WTC11 (cell line): Measurements from ENCODE around the gene PCIF1. TPM values are rescaled to one million over a fixed set of nuclear protein-coding genes. Genes with fewer than 3 reads are reported as not detected.

Experiments used
- ATAC-seq: fragments of 200-7000 bp; cut with Tn5 transposase; 2 replicates; pipeline ENCODE4 v1.10.0; 2021; ENCODE audit warnings: mild to moderate bottlenecking, moderate library complexity
- CTCF ChIA-PET: fragments of 300-600 bp; sonication (Branson Sonifier 250); formaldehyde crosslinking; loops from one replicate; lab custom pipeline; 2021; ENCODE audit warnings: antibody characterized with exemption; lab: Charles Lee
- POLR2A ChIA-PET: fragments of 350-600 bp; sonication (Branson Sonifier 250); formaldehyde crosslinking; loops from one replicate; lab custom pipeline; 2021; ENCODE audit warnings: antibody characterized with exemption; lab: Charles Lee
- DNase-seq: peaks from one replicate; pipeline ENCODE4 v3.0.0; 2021; ENCODE audit warnings: low spot score
- H3K27ac Mint-ChIP-seq: 2 replicates; pipeline ENCODE4 v1.8.0; 2021; ENCODE audit warnings: mixed read lengths
- H3K27me3 Mint-ChIP-seq: 2 replicates; pipeline ENCODE4 v1.8.0; 2021; ENCODE audit warnings: low read depth, mild to moderate bottlenecking, moderate library complexity, mixed read lengths
- H3K36me3 Mint-ChIP-seq: 2 replicates; pipeline ENCODE4 v1.8.0; 2021; ENCODE audit warnings: mixed read lengths
- H3K4me1 Mint-ChIP-seq: 2 replicates; pipeline ENCODE4 v1.8.0; 2022; ENCODE audit warnings: mixed read lengths
- H3K4me3 Mint-ChIP-seq: 2 replicates; pipeline ENCODE4 v1.8.0; 2021; ENCODE audit warnings: mild to moderate bottlenecking, moderate library complexity, mixed read lengths
- H3K9me3 Mint-ChIP-seq: 2 replicates; pipeline ENCODE4 v1.8.0; 2021; ENCODE audit warnings: mixed read lengths
- ATF6 ChIP-seq: sonication (generic); formaldehyde crosslinking; IDR thresholded peaks from 2 replicates; pipeline ENCODE4 v1.8.1; 2023; ENCODE audit warnings: mild to moderate bottlenecking, missing genetic modification reagents
- ERG ChIP-seq: fragments of 250-450 bp; sonication (Bioruptor Pico); IDR thresholded peaks from 2 replicates; pipeline ENCODE4 v1.8.0; 2021; ENCODE audit warnings: mild to moderate bottlenecking
- GABPB1 ChIP-seq: sonication (generic); formaldehyde crosslinking; IDR thresholded peaks from 2 replicates; pipeline ENCODE4 v1.8.1; 2023; ENCODE audit warnings: mild to moderate bottlenecking, missing genetic modification reagents
- IRF2 ChIP-seq: sonication (generic); formaldehyde crosslinking; IDR thresholded peaks from 2 replicates; pipeline ENCODE4 v1.8.0; 2022; ENCODE audit warnings: low read depth, missing genetic modification reagents, borderline replicate concordance
- KAT7 ChIP-seq: sonication (generic); formaldehyde crosslinking; IDR thresholded peaks from 2 replicates; pipeline ENCODE4 v1.8.1; 2023; ENCODE audit warnings: missing genetic modification reagents, mild to moderate bottlenecking, borderline replicate concordance
- MYBL2 ChIP-seq: sonication (generic); formaldehyde crosslinking; IDR thresholded peaks from 2 replicates; pipeline ENCODE4 v1.8.1; 2023; ENCODE audit warnings: mild to moderate bottlenecking, moderate library complexity, missing genetic modification reagents
- NR1H2 ChIP-seq: sonication (generic); formaldehyde crosslinking; IDR thresholded peaks from 2 replicates; pipeline ENCODE4 v1.9.0; 2021; ENCODE audit warnings: mild to moderate bottlenecking, moderate library complexity, missing genetic modification reagents
- RELA ChIP-seq: sonication (generic); formaldehyde crosslinking; IDR thresholded peaks from 2 replicates; pipeline ENCODE4 v1.8.1; 2022; ENCODE audit warnings: missing genetic modification reagents, mild to moderate bottlenecking, borderline replicate concordance
- STAT6 ChIP-seq: sonication (generic); formaldehyde crosslinking; conservative IDR thresholded peaks from 2 replicates; pipeline ENCODE4 v1.8.1; 2023; ENCODE audit warnings: mild to moderate bottlenecking, low read depth, missing genetic modification reagents, moderate library complexity
- ZBTB43 ChIP-seq: sonication (generic); formaldehyde crosslinking; IDR thresholded peaks from 2 replicates; pipeline ENCODE4 v1.8.1; 2023; ENCODE audit warnings: mild to moderate bottlenecking, missing genetic modification reagents
- ZNF425 ChIP-seq: fragments of 250-450 bp; sonication (Bioruptor Pico); conservative IDR thresholded peaks from 2 replicates; pipeline ENCODE4 v1.9.0; 2021; ENCODE audit warnings: mild to moderate bottlenecking
- total RNA-seq: library from RNA; stranded (reverse); gene quantifications from 3 replicates; pipeline ENCODE4 v1.2.3, GENCODE V29; 2021
- TF ChIP-seq, protein P1 (sequence below): sonication (generic); formaldehyde crosslinking; IDR thresholded peaks from 2 replicates; pipeline ENCODE4 v1.8.0; 2023; ENCODE audit warnings: missing genetic modification reagents, mild to moderate bottlenecking, borderline replicate concordance
- TF ChIP-seq, protein P2 (sequence below): fragments of 250-450 bp; sonication (Bioruptor Pico); IDR thresholded peaks from 2 replicates; pipeline ENCODE4 v1.9.0; 2021; ENCODE audit warnings: mild to moderate bottlenecking

PCIF1 gene
- total RNA-seq, 1 experiment from 2014 or later, result 42.2 TPM

DNA sequence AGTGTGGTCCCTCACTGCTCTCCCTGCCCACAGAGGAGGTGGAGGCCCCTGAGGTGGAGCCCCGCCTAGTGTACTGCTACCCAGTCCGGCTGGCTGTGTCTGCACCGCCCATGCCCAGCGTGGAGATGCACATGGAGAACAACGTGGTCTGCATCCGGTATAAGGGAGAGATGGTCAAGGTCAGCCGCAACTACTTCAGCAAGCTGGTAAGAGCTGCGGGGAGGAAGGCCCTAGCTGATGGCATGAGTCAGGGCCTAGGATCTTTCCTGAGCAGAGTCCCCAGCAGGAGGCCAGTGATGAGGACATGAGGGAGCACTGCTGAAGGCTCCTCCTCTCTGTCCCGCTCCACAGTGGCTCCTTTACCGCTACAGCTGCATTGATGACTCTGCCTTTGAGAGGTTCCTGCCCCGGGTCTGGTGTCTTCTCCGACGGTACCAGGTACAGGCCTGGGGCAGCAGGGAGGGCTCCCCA is 11.2 kb downstream of the PCIF1 start:
- ATAC-seq (no peak), DNase-seq (no peak)
- CTCF ChIA-PET, result interaction anchor here (1.6 kb wide), 1 partner anchor 12 kb away, joined by 5 read pairs; no protein-coding TSS in a partner anchor
- TF ChIP-seq, protein P1, sequence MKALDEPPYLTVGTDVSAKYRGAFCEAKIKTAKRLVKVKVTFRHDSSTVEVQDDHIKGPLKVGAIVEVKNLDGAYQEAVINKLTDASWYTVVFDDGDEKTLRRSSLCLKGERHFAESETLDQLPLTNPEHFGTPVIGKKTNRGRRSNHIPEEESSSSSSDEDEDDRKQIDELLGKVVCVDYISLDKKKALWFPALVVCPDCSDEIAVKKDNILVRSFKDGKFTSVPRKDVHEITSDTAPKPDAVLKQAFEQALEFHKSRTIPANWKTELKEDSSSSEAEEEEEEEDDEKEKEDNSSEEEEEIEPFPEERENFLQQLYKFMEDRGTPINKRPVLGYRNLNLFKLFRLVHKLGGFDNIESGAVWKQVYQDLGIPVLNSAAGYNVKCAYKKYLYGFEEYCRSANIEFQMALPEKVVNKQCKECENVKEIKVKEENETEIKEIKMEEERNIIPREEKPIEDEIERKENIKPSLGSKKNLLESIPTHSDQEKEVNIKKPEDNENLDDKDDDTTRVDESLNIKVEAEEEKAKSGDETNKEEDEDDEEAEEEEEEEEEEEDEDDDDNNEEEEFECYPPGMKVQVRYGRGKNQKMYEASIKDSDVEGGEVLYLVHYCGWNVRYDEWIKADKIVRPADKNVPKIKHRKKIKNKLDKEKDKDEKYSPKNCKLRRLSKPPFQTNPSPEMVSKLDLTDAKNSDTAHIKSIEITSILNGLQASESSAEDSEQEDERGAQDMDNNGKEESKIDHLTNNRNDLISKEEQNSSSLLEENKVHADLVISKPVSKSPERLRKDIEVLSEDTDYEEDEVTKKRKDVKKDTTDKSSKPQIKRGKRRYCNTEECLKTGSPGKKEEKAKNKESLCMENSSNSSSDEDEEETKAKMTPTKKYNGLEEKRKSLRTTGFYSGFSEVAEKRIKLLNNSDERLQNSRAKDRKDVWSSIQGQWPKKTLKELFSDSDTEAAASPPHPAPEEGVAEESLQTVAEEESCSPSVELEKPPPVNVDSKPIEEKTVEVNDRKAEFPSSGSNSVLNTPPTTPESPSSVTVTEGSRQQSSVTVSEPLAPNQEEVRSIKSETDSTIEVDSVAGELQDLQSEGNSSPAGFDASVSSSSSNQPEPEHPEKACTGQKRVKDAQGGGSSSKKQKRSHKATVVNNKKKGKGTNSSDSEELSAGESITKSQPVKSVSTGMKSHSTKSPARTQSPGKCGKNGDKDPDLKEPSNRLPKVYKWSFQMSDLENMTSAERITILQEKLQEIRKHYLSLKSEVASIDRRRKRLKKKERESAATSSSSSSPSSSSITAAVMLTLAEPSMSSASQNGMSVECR (CRISPR knock-in tag), result no peak
- TF ChIP-seq MYBL2 (CRISPR knock-in tag), result no peak
- no peak for TF ChIP-seq ZBTB43 (CRISPR knock-in tag)
- TF ChIP-seq ZNF425 (CRISPR knock-in tag), result no peak
- TF ChIP-seq KAT7, result no peak
- TF ChIP-seq, protein P2, sequence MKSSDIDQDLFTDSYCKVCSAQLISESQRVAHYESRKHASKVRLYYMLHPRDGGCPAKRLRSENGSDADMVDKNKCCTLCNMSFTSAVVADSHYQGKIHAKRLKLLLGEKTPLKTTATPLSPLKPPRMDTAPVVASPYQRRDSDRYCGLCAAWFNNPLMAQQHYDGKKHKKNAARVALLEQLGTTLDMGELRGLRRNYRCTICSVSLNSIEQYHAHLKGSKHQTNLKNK (CRISPR knock-in tag), result no peak
- TF ChIP-seq RELA (CRISPR knock-in tag), result no peak
- no peak for TF ChIP-seq NR1H2 (CRISPR knock-in tag)
- TF ChIP-seq, all 79 proteins: peak for 0
- no peaks in the 10 kb centered on the region for H3K27me3 Mint-ChIP-seq
- H3K27ac Mint-ChIP-seq, result no peak overlapping the region
- peaks cover 48% of the 10 kb centered on the region for H3K36me3 Mint-ChIP-seq
- no peaks in the 10 kb centered on the region for H3K9me3 Mint-ChIP-seq
- H3K4me1 Mint-ChIP-seq, result no peaks in the 10 kb centered on the region
- no peak overlapping the region for H3K4me3 Mint-ChIP-seq
- POLR2A ChIA-PET, result interaction anchor here (3.2 kb wide), 1 partner anchor 11 kb away, joined by 14 read pairs; the partner anchor contains the start of gene PCIF1

DNA sequence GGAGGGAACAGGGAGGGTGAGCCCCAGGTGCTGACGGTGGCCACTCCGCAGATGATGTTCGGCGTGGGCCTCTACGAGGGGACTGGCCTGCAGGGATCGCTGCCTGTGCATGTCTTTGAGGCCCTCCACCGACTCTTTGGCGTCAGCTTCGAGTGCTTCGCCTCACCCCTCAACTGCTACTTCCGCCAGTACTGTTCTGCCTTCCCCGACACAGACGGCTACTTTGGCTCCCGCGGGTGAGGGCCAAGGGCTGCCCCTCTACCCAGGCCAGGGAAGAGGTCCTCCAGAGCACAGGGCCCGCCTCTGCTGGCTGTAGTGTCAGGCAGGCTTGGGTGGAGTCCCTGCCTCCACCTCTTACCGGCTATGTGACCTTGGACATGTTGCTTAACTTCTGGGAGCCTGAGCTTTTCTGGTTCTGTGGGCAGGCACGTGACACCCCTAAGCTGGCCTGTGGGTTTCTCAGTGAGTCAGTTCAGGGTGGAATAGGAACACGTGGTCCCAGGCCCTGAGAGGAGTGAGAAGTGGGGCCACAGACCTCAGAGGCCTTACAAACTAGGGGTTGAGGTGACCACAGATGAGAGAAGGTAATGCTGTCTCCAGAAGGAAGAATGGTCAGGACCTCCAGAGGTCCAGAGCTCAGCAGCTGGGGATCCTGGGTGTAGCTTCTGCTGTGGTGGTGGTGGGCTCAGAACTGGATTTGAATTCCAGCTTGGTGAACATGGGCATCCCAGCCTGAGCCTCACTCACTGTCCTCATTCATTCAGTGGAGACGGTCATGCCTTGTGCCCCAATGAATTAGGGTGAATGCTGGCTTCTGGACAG is 11.9 kb downstream of the PCIF1 start:
- H3K4me3 Mint-ChIP-seq, result no peak overlapping the region
- H3K9me3 Mint-ChIP-seq, result no peaks in the 10 kb centered on the region
- no peak for ATAC-seq
- peaks cover 48% of the 10 kb centered on the region for H3K36me3 Mint-ChIP-seq
- no peak overlapping the region for H3K27ac Mint-ChIP-seq
- CTCF ChIA-PET, result no interaction called here
- DNase-seq, result no peak
- H3K27me3 Mint-ChIP-seq, result no peaks in the 10 kb centered on the region
- TF ChIP-seq STAT6 (CRISPR knock-in tag) (no peak), IRF2 (CRISPR knock-in tag) (no peak), ATF6 (CRISPR knock-in tag) (no peak), GABPB1 (peak; percentile 72; the same call in 1 of the 2 replicates), ERG (no peak)
- no peaks in the 10 kb centered on the region for H3K4me1 Mint-ChIP-seq
- POLR2A ChIA-PET, result interaction anchor here (3.2 kb wide), 1 partner anchor 12 kb away, joined by 14 read pairs; the partner anchor contains the start of gene PCIF1
